ENCODE data around the gene GON7. TPM values are rescaled to one million over a fixed set of nuclear protein-coding genes. Genes with fewer than 3 reads are reported as not detected.

The GON7 gene
- total RNA-seq, 2 donors from 2014 or later = 6.5 to 11.2 TPM

DNA sequence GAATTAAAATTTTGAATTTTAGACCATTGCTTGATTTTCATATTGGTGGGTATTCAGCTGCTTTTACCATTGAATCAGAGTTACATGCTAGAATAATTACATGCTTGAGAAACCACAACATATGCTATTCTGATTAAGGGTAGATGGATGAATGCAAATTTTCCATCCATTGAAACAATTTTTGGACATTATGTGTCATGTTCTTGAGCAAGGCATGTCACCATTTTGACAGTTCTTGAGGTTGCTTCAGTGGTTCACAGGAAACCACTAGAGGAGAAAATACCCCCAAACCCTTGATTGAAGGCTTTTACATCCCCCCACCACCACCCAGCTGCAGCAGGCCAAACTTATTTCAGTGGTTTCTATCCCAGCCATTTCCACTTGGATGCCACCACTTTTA, 13.6 kb upstream of the GON7 start:
- Histone ChIP-seq H3K4me1 (no peaks in the 10 kb centered on the region), H3K36me3 (replicated peaks in 1 of 2; ENCODE audit: insufficient read depth in 1 of 2, low read depth in 2 of 2) (peaks cover 7 to 10% of the 10 kb centered on the region in 2 donors), H3K9me3 (no peaks in the 10 kb centered on the region), H3K27ac (no peak overlapping the region), H3K4me3 (no peak overlapping the region), H3K27me3 (no peaks in the 10 kb centered on the region)
- TF ChIP-seq POLR2A (IDR thresholded peaks at IDR 0.05) = no peak
- TF ChIP-seq, protein P1, sequence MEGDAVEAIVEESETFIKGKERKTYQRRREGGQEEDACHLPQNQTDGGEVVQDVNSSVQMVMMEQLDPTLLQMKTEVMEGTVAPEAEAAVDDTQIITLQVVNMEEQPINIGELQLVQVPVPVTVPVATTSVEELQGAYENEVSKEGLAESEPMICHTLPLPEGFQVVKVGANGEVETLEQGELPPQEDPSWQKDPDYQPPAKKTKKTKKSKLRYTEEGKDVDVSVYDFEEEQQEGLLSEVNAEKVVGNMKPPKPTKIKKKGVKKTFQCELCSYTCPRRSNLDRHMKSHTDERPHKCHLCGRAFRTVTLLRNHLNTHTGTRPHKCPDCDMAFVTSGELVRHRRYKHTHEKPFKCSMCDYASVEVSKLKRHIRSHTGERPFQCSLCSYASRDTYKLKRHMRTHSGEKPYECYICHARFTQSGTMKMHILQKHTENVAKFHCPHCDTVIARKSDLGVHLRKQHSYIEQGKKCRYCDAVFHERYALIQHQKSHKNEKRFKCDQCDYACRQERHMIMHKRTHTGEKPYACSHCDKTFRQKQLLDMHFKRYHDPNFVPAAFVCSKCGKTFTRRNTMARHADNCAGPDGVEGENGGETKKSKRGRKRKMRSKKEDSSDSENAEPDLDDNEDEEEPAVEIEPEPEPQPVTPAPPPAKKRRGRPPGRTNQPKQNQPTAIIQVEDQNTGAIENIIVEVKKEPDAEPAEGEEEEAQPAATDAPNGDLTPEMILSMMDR (IDR thresholded peaks at IDR 0.05) = no peak
- ATAC-seq (no peak), DNase-seq (no peak)
- intact Hi-C loops (cut with DNase I) = no loop called here

DNA sequence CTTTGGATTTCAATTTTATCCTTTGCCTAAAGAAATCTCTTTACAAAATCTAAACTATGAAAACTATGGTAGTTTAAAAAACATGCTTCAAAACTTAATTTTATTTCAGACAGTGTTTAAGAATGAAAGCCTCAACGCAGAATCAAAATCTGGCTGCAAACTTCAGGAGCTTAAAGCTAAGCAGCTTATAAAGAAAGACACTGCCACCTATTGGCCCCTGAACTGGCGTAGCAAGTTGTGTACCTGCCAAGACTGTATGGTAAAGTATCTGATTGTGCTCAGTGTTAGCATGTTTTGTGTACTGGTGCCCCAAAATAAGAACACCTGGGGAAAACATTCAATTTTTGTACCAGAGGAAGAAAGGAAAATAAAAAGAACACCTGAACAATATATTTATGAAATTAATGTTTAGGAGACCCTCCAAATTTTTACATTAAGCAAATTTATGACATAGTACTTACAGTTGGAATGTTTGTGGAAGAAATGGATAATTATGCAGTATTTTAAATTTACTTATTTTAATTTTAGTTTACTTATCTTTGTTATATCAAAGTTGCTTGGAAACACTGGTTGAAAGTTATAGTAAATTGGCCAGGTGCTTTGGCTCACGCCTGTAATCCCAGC, 12.3 kb upstream of the GON7 start:
- H3K27ac ChIP-seq = no peak overlapping the region
- WGBS, 2 donors = 29 to 32% methylated on average over 3 of the region's 3 CpGs
- no peak overlapping the region for H3K4me3 ChIP-seq
- H3K27me3 ChIP-seq = no peaks in the 10 kb centered on the region
- H3K36me3 ChIP-seq (replicated peaks in 1 of 2; ENCODE audit: insufficient read depth in 1 of 2, low read depth in 2 of 2) = peaks cover 7 to 13% of the 10 kb centered on the region in 2 donors
- intact Hi-C loops (cut with DNase I) = no loop called here
- TF ChIP-seq, protein P1 (IDR thresholded peaks at IDR 0.05) = peak; percentile 8 to 70 (median 60)
- TF ChIP-seq POLR2A (IDR thresholded peaks at IDR 0.05) = no peak
- H3K4me1 ChIP-seq = peaks cover 5% of the 10 kb centered on the region
- ATAC-seq (no peak), DNase-seq (peak; percentile 62 to 81 (median 72))
- H3K9me3 ChIP-seq = no peaks in the 10 kb centered on the region

DNA sequence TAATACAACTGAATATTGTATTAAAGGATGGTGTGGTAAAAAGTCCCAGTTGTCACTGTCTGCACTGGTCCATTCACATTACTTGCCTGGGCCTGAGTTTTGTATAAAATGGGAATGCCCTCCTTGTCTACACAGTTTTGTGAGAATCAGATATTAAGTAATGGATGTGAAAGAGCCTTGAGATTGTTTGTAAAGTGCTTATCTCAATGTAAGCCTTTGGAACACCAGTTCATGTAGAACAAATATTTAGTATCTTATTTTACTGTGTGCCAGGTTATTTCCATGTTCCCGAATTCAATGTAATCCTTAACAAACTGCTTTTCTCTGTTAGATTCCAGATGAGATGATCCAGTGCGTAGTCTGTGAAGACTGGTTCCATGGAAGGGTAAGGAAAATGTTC, 7.7 kb upstream of the GON7 start:
- H3K27me3 ChIP-seq = no peaks in the 10 kb centered on the region
- intact Hi-C loops (cut with DNase I) = no loop called here
- WGBS, 2 donors = 32 to 45% methylated on average over 2 of the region's 2 CpGs
- no peak for DNase-seq
- H3K36me3 ChIP-seq (replicated peaks in 1 of 2; ENCODE audit: insufficient read depth in 1 of 2, low read depth in 2 of 2) = peaks cover 0 to 13% of the 10 kb centered on the region in 2 donors
- peaks cover 12% of the 10 kb centered on the region for H3K4me1 ChIP-seq
- no peak overlapping the region for H3K27ac ChIP-seq
- no peak overlapping the region for H3K4me3 ChIP-seq
- no peak for ATAC-seq
- no peak for TF ChIP-seq POLR2A (IDR thresholded peaks at IDR 0.05)
- TF ChIP-seq, protein P1 (IDR thresholded peaks at IDR 0.05) = no peak
- no peaks in the 10 kb centered on the region for H3K9me3 ChIP-seq

DNA sequence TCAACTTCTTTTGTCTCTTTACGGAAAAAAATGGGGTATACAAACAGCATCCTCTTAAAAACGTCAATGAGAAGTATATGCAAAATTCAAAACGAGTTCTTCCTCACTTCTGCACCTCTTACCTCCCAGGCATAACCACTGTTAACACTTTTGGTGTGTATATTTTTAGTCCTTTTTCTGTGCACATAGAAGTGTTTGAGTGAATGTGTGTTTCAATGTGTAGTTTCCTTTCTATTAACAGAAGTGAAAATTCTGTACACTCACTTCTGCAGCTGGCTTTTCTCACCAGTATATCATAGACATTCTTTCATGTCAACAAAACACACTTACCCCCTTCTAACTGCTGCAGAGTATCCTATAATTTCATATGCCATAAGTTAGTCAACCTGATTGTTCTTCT, 5.6 kb upstream of the GON7 start:
- Histone ChIP-seq H3K4me3 (no peak overlapping the region), H3K27ac (no peak overlapping the region), H3K36me3 (replicated peaks in 1 of 2; ENCODE audit: insufficient read depth in 1 of 2, low read depth in 2 of 2) (peaks cover 0 to 12% of the 10 kb centered on the region in 2 donors), H3K4me1 (peaks cover 29% of the 10 kb centered on the region), H3K9me3 (no peaks in the 10 kb centered on the region), H3K27me3 (no peaks in the 10 kb centered on the region)
- ATAC-seq (no peak), DNase-seq (no peak)
- intact Hi-C loops (cut with DNase I) = no loop called here
- no peak for TF ChIP-seq POLR2A (IDR thresholded peaks at IDR 0.05)
- TF ChIP-seq, protein P1 (IDR thresholded peaks at IDR 0.05) = no peak
- WGBS, 2 donors = 43 to 50% methylated on average over 3 of the region's 3 CpGs
